Measurements from ENCODE around the gene YBX3. TPM values are rescaled to one million over a fixed set of nuclear protein-coding genes. Genes with fewer than 3 reads are reported as not detected.
"Not testable (repeated sequence)": the region's sequence is repeated elsewhere in the genome, so short reads cannot be mapped to it uniquely, and the experiment has no call there.

Gene YBX3
- total RNA-seq, 4 donors from 2014 or later = 406 to 604 (median 588) TPM

GRCh38 chr12:10753059-10753458, 29.9 kb upstream of the YBX3 start:
- TF ChIP-seq, protein P1, sequence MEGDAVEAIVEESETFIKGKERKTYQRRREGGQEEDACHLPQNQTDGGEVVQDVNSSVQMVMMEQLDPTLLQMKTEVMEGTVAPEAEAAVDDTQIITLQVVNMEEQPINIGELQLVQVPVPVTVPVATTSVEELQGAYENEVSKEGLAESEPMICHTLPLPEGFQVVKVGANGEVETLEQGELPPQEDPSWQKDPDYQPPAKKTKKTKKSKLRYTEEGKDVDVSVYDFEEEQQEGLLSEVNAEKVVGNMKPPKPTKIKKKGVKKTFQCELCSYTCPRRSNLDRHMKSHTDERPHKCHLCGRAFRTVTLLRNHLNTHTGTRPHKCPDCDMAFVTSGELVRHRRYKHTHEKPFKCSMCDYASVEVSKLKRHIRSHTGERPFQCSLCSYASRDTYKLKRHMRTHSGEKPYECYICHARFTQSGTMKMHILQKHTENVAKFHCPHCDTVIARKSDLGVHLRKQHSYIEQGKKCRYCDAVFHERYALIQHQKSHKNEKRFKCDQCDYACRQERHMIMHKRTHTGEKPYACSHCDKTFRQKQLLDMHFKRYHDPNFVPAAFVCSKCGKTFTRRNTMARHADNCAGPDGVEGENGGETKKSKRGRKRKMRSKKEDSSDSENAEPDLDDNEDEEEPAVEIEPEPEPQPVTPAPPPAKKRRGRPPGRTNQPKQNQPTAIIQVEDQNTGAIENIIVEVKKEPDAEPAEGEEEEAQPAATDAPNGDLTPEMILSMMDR (IDR thresholded peaks at IDR 0.05) = no peak
- TF ChIP-seq POLR2A (IDR thresholded peaks at IDR 0.05; ENCODE audit: low read depth) (no peak), EP300 (IDR thresholded peaks at IDR 0.05) (no peak), POLR2AphosphoS5 (IDR thresholded peaks at IDR 0.05) (no peak)
- H3K27me3 ChIP-seq = peaks cover 0 to 27% (median 0%) of the 10 kb centered on the region in 4 donors
- 47% methylated on average over 4 of the region's 4 CpGs for WGBS
- peaks cover 4 to 11% (median 8%) of the 10 kb centered on the region in 4 donors for H3K4me1 ChIP-seq
- no peak for DNase-seq (ENCODE audit: extremely low spot score)
- H3K9me3 ChIP-seq = peaks cover 0 to 18% (median 16%) of the 10 kb centered on the region in 4 donors
- intact Hi-C loops (cut with DNase I) = no loop called here
- H3K4me3 ChIP-seq = no peak overlapping the region
- H3K36me3 ChIP-seq = no peaks in the 10 kb centered on the region
- H3K27ac ChIP-seq (replicated peaks in 1 of 4) = no peak overlapping the region

DNA sequence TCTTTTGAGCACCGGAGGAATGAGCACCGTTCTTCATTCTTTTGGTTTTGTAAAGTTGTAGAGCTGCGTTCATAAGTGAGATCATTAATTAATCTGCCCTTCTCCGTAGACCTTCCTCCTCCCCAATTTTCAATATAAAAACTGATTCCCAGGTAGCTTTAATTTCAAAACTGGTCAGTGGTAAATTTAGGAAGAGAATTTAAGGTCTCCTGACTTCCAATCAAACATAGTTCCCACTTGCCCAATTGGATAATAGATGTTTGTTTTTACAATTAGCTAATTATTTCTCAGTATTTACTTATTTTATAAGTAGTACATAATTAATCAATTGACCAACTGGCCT, 27.2 kb upstream of the YBX3 start:
- peaks cover 4 to 11% (median 8%) of the 10 kb centered on the region in 4 donors for H3K4me1 ChIP-seq
- peaks cover 0 to 14% (median 0%) of the 10 kb centered on the region in 4 donors for H3K27me3 ChIP-seq
- H3K36me3 ChIP-seq = no peaks in the 10 kb centered on the region
- H3K4me3 ChIP-seq = peak overlapping the region in 2 of 4 donors; percentile 45 to 51
- intact Hi-C loops (cut with DNase I) = no loop called here
- TF ChIP-seq POLR2A (IDR thresholded peaks at IDR 0.05; ENCODE audit: low read depth) = no peak
- no peak for TF ChIP-seq EP300 (IDR thresholded peaks at IDR 0.05)
- TF ChIP-seq, protein P1 (IDR thresholded peaks at IDR 0.05) = no peak
- WGBS = 0% methylated on average over 4 of the region's 4 CpGs
- peak overlapping the region in 2 of 4 donors; percentile 41 to 69 for H3K27ac ChIP-seq (replicated peaks in 1 of 4)
- no peak for DNase-seq (ENCODE audit: extremely low spot score)
- peaks cover 0 to 2% (median under 1%) of the 10 kb centered on the region in 4 donors for H3K9me3 ChIP-seq

DNA sequence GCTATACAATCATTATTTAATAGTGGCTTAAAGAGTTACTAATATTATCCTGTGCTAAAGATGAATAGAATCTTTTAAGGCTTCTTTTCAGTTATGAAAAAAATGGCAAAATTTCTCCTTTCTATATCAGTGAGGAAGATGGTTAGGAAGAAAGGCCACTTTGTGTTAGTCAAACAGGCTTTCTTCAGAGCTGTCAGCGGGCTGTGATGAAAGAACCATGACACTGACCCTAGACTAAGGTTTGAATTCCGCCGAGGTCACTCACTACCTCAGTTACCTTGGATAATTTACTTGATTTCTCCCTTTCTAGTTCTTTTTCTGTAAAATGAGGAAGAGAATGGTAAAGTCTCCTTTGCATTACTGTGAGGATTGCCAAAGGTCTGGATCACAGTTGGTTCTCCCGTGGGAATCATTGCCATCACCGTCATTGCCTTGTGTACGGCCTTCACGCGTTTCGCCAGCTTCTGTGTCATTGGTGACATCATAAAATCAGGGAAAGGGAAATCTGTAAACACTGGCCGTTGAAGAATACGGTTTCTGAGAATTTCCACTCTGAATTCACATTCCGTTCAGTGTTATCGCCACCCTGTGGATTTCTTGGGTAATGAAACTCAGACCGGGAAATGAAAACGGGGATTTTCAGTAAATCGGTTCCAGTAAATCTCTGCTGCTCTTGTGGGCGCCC, 26.7 kb upstream of the YBX3 start:
- Histone ChIP-seq H3K4me1 (peaks cover 4 to 11% (median 8%) of the 10 kb centered on the region in 4 donors), H3K27ac (replicated peaks in 1 of 4) (peak overlapping the region; percentile 41 to 73 (median 66)), H3K27me3 (peaks cover 0 to 11% (median 0%) of the 10 kb centered on the region in 4 donors), H3K9me3 (no peaks in the 10 kb centered on the region), H3K36me3 (no peaks in the 10 kb centered on the region), H3K4me3 (peak overlapping the region; percentile 34 to 51 (median 44))
- intact Hi-C loops (cut with DNase I) = loop anchor here (2.0 kb wide), 1 partner anchor 137 kb away; the partner anchor contains the start of gene MAGOHB
- TF ChIP-seq POLR2A (IDR thresholded peaks at IDR 0.05; ENCODE audit: low read depth) = no peak
- peak; percentile 83 for TF ChIP-seq EP300 (IDR thresholded peaks at IDR 0.05)
- TF ChIP-seq, protein P1 (IDR thresholded peaks at IDR 0.05) = peak; percentile 95 to 97 (median 96)
- TF ChIP-seq POLR2AphosphoS5 (IDR thresholded peaks at IDR 0.05) = peak; percentile 70 to 74
- 6% methylated on average over 17 of the region's 17 CpGs for WGBS
- DNase-seq (ENCODE audit: extremely low spot score) = peak; percentile 95

DNA sequence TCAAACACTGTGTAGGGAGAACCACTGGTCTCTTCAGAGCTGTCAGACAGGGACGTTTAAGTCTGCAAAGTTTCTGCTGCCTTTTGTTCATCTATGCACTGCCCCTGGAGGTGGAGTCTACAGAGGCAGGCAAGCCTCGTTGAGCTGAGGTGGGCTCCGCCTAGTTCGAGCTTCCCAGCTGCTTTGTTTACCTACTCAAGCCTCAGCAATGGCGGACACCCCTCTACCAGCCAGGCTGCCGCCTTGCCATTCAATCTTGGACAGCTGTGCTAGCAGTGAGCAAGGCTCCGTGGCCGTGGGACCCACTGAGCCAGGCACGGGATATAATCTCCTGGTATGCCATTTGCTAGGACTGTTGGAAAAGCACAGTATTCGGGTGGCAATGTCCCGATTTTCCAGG, 24.6 kb upstream of the YBX3 start:
- intact Hi-C loops (cut with DNase I) = loop anchor here (2.0 kb wide), 2 partner anchors 19 to 135 kb away; partner anchors contain the start of gene MAGOHB
- H3K4me3 ChIP-seq = no peak overlapping the region
- WGBS = 67% methylated on average over 9 of the region's 11 CpGs
- no peaks in the 10 kb centered on the region for H3K36me3 ChIP-seq
- no peak overlapping the region for H3K27ac ChIP-seq (replicated peaks in 1 of 4)
- H3K9me3 ChIP-seq = no peaks in the 10 kb centered on the region
- no peak for DNase-seq (ENCODE audit: extremely low spot score)
- H3K4me1 ChIP-seq = peaks cover 4 to 11% (median 8%) of the 10 kb centered on the region in 4 donors
- H3K27me3 ChIP-seq = peaks cover 0 to 8% (median 0%) of the 10 kb centered on the region in 4 donors
- TF ChIP-seq POLR2A (IDR thresholded peaks at IDR 0.05; ENCODE audit: low read depth) (no peak), POLR2AphosphoS5 (IDR thresholded peaks at IDR 0.05) (no peak), EP300 (IDR thresholded peaks at IDR 0.05) (no peak)
- TF ChIP-seq, protein P1 (IDR thresholded peaks at IDR 0.05) = no peak

DNA sequence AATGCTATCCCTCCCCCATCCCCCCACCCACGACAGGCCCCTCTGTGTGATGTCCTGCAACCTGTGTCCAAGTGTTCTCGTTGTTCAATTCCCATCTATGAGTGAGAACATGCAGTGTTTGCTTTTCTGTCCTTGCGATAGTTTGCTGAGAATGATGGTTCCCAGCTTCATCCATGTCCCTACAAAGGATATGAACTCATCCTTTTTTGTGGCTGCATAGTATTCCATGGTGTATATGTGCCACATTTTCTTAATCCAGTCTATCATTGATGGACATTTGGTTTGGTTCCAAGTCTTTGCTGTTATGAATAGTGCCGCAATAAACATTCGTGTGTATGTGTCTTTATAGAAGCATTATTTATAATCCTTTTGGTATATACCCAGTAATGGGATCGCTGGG, 20.3 kb upstream of the YBX3 start:
- H3K27me3 ChIP-seq; H3K27ac ChIP-seq (replicated peaks in 1 of 4); DNase-seq (ENCODE audit: extremely low spot score); intact Hi-C loops (cut with DNase I); H3K4me3 ChIP-seq; H3K9me3 ChIP-seq; H3K4me1 ChIP-seq; H3K36me3 ChIP-seq: not testable (repeated sequence)
- WGBS = 92% methylated on average over 6 of the region's 6 CpGs

All from esophagus muscularis mucosa (tissue), 4 donors.